Measurements from ENCODE around the gene PHF5A. TPM values are rescaled to one million over a fixed set of nuclear protein-coding genes. Genes with fewer than 3 reads are reported as not detected.

PHF5A gene, protein sequence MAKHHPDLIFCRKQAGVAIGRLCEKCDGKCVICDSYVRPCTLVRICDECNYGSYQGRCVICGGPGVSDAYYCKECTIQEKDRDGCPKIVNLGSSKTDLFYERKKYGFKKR
- 32.9 TPM for total RNA-seq
- long read RNA-seq, partial matches to known transcripts: 0 of 4 reads
- long read RNA-seq, other reads (novel, unspliced or antisense): 1 of 4 reads

DNA sequence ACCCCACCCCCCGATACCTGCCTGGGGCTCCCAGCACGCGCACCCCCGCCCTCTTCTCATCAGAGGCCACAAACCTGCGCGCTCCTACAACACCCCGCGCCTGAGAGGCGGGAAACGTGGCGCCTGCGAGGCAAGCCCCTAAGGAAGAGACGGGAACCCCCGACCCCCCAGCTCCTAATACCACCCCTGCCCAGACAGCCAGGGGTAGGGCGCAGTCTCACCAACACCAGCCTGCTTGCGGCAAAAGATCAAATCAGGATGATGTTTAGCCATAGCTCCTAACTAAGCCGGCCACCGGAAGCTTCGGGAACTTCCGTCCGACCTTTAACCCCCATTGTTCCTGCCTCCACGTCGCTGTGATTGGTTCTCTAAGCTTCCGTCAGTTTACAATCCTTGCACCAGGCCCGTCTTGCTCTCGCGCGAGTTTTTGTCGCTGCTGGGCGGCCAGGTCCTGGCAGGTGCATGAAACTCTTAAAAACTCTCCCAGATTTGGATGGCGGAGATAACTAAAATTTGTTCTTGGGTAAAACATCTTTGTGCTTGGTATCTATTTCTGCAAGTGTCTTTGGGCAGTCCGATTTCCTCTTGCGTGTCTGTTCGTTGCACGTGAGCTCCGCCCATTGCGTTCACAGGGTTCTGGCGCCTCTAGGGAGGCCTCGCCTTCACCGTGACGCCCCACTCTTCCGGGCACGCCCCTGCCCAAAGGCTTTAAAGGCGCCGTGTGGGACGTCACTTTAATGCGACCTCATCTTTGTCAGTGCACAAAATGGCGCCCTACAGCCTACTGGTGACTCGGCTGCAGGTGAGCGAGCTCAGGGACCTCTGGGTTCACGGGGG is at the start of gene PHF5A, which contains the start of gene ACO2:
Gene PHF5A, minus strand, starts transcription at position 312 of the 837 bp plus-strand sequence. Its CDS starts 39 bp downstream, at position 273.
Gene ACO2, plus strand, starts transcription at position 737 of the 837 bp plus-strand sequence. Its CDS starts 30 bp downstream, at position 767.
- Histone ChIP-seq H3K4me3 (peak within 1 kb of the TSS; percentile 99), H3K27me3 (no peaks in the 10 kb centered on the region), H3K27ac (peak within 1 kb of the TSS; percentile 99), H3K36me3 (peaks cover 40% of the 10 kb centered on the region), H3K4me1 (peaks cover 18% of the 10 kb centered on the region), H3K9me3 (no peaks in the 10 kb centered on the region)
- intact Hi-C loops (cut with DNase I): no loop called here
- ATAC-seq (peak; percentile 97), DNase-seq (peak; percentile 98)
- TF ChIP-seq, protein P1, sequence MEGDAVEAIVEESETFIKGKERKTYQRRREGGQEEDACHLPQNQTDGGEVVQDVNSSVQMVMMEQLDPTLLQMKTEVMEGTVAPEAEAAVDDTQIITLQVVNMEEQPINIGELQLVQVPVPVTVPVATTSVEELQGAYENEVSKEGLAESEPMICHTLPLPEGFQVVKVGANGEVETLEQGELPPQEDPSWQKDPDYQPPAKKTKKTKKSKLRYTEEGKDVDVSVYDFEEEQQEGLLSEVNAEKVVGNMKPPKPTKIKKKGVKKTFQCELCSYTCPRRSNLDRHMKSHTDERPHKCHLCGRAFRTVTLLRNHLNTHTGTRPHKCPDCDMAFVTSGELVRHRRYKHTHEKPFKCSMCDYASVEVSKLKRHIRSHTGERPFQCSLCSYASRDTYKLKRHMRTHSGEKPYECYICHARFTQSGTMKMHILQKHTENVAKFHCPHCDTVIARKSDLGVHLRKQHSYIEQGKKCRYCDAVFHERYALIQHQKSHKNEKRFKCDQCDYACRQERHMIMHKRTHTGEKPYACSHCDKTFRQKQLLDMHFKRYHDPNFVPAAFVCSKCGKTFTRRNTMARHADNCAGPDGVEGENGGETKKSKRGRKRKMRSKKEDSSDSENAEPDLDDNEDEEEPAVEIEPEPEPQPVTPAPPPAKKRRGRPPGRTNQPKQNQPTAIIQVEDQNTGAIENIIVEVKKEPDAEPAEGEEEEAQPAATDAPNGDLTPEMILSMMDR (IDR thresholded peaks at IDR 0.05): no peak

DNA sequence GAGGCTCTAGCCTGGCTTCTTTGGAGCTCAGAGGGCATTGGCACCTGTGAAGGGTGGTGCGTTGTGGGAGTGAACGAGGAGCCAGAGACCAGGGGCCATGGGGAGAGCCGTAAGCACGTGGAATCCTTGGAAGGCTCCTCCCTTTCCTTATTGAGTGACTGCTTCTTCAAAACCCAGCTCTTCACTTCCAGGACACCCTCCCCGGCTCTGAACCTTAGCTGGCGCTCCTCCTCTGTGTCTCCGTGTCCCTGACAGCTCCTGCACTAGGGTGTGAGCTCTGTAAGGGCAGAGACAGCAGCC is 49.5 kb upstream of the PHF5A start:
- no peaks in the 10 kb centered on the region for H3K4me1 ChIP-seq
- peaks cover 58% of the 10 kb centered on the region for H3K36me3 ChIP-seq
- DNase-seq (no peak), ATAC-seq (no peak)
- intact Hi-C loops (cut with DNase I): no loop called here
- H3K27ac ChIP-seq: no peak overlapping the region
- H3K4me3 ChIP-seq: no peak overlapping the region
- H3K27me3 ChIP-seq: no peaks in the 10 kb centered on the region
- TF ChIP-seq, protein P1 (IDR thresholded peaks at IDR 0.05): no peak
- H3K9me3 ChIP-seq: no peaks in the 10 kb centered on the region

DNA sequence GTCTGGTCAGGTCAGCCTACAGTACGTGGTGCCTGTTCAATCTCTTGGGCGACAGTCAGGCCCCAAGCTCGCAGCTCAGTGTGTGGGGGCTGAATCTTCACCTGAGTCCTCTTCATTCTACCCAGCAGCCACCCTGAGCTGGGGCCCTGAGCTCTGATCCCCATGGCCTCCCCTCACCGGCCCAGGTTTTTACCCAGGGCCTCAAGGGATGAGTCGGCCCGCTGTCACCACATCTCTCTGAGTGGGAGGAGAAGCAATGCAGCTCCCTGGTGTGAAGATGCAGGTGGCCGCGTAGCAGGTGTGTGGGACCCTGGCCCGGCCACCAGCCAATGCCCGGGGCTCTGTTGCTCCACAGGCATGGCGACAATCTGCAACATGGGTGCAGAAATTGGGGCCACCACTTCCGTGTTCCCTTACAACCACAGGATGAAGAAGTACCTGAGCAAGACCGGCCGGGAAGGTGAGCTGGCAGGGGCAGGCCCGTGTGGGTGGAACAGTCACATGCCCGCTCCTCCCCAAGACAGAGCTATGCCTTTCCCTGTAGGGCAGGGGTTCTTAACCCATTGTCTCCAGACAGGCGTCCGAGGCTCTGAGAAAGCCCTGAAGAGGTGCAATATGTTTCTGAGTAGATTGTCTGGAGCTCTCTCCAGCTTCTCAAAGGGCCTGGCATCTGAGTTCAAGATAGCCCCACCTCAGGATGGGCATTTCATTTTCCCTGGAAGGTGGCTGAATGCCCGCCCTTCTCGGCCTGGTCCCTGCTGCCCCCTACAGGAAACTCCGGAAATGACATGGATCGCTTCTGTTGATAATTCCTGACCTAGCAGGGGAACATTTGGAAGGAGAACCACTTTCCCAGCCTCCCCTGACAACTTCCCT is 48.9 kb upstream of the PHF5A start:
- TF ChIP-seq, protein P1 (IDR thresholded peaks at IDR 0.05): peak; percentile 81
- intact Hi-C loops (cut with DNase I): no loop called here
- no peaks in the 10 kb centered on the region for H3K4me1 ChIP-seq
- no peak for DNase-seq
- peaks cover 62% of the 10 kb centered on the region for H3K36me3 ChIP-seq
- H3K27me3 ChIP-seq: no peaks in the 10 kb centered on the region
- H3K27ac ChIP-seq: no peak overlapping the region
- H3K9me3 ChIP-seq: no peaks in the 10 kb centered on the region
- peak; percentile 84 for ATAC-seq
- no peak overlapping the region for H3K4me3 ChIP-seq

DNA sequence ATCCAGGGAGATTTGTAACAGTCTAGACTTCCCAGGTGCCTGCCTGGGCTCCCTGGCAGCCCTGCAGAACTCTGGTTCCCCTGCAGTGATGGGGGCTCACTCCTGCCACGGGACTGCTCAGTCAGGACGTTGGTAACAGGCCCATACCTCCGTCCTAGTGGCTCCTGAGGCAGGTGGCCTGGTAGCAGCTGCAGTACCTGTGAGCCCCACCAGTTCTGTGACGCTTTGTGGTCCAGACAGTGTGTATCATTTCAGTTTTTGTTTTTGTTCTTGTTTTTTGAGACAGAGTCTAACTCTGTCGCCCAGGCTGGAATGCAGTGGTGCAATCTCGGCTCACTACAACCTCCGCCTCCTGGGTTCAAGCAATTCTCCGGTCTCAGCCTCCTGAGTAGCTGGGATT is 48.0 kb upstream of the PHF5A start:
- ATAC-seq: no peak
- no peak overlapping the region for H3K27ac ChIP-seq
- no peaks in the 10 kb centered on the region for H3K27me3 ChIP-seq
- TF ChIP-seq, protein P1 (IDR thresholded peaks at IDR 0.05): no peak
- no peak for DNase-seq
- intact Hi-C loops (cut with DNase I): no loop called here
- no peaks in the 10 kb centered on the region for H3K4me1 ChIP-seq
- no peaks in the 10 kb centered on the region for H3K9me3 ChIP-seq
- peaks cover 71% of the 10 kb centered on the region for H3K36me3 ChIP-seq
- H3K4me3 ChIP-seq: no peak overlapping the region

DNA sequence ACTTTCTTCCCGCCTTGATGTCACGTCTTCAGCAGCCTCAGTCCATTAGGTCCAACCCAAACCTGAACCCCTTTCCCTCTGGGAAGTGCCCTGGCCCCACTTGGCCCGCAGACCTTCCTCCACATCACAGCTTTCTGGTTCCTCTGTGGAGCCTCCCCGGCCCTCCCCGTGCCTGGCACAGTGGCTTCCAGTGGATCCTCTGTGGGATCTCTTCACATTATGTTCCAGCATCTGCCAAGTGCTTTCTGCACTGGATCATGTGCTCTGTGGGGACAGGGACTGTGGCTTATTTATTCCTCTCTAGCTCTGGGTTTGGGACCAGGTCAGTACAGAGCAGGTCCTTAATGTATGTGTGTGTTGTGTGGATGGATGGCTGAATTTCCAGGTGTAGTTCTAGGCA is 44.9 kb upstream of the PHF5A start:
- H3K27me3 ChIP-seq: no peaks in the 10 kb centered on the region
- ATAC-seq (no peak), DNase-seq (no peak)
- H3K9me3 ChIP-seq: no peaks in the 10 kb centered on the region
- TF ChIP-seq, protein P1 (IDR thresholded peaks at IDR 0.05): no peak
- H3K4me3 ChIP-seq: no peak overlapping the region
- H3K4me1 ChIP-seq: no peaks in the 10 kb centered on the region
- no peak overlapping the region for H3K27ac ChIP-seq
- H3K36me3 ChIP-seq: peaks cover 89% of the 10 kb centered on the region
- intact Hi-C loops (cut with DNase I): no loop called here
